Activated CD4-positive, alpha-beta T cell treated with anti-CD3 and anti-CD28 coated beads for 36 hours (primary cell): ENCODE data around the gene PRDM13. TPM values are rescaled to one million over a fixed set of nuclear protein-coding genes. Genes with fewer than 3 reads are reported as not detected.

Experiments used
- ATAC-seq: fragments of 200-7000 bp; cut with Tn5 transposase; one replicate; pipeline ENCODE4 v1.10.0; 2021; ENCODE audit warnings: mild to moderate bottlenecking, moderate library complexity
- CTCF ChIA-PET: fragments of 350-600 bp; sonication (Branson Sonifier 250); formaldehyde crosslinking; loops from one replicate; lab custom pipeline; 2021; ENCODE audit warnings: antibody characterized with exemption; lab: Charles Lee
- POLR2A ChIA-PET: fragments of 350-600 bp; sonication (Branson Sonifier 250); formaldehyde crosslinking; loops from one replicate; lab custom pipeline; 2021; ENCODE audit warnings: antibody characterized with exemption, inconsistent platforms; lab: Charles Lee
- DNase-seq: peaks from one replicate; pipeline ENCODE4 v3.0.0-alpha.2; 2020
- H3K27ac Mint-ChIP-seq: one replicate; pipeline ENCODE4 v1.8.0; 2021; ENCODE audit warnings: mixed read lengths
- H3K27me3 Mint-ChIP-seq: one replicate; pipeline ENCODE4 v1.8.0; 2021; ENCODE audit warnings: mixed read lengths
- H3K36me3 Mint-ChIP-seq: one replicate; pipeline ENCODE4 v1.8.0; 2021; ENCODE audit warnings: low read depth, mixed read lengths
- H3K4me1 Mint-ChIP-seq: one replicate; pipeline ENCODE4 v1.8.0; 2021; ENCODE audit warnings: mixed read lengths
- H3K4me3 Mint-ChIP-seq: one replicate; pipeline ENCODE4 v1.8.0; 2021; ENCODE audit warnings: mild to moderate bottlenecking, moderate library complexity, mixed read lengths
- H3K9me3 Mint-ChIP-seq: one replicate; pipeline ENCODE4 v1.8.0; 2021; ENCODE audit warnings: low read depth, mixed read lengths
- intact Hi-C, 2 experiments: fragments of 100-400 bp; cut with DNase I in 1 of 2; cut with micrococcal nuclease in 1 of 2; formaldehyde crosslinking; loops; one replicate each; pipeline versions ENCODE4 v1.14.2 to v1.15.1; 2022 to 2024; cut with DNase I, micrococcal nuclease
- total RNA-seq, 2 experiments: library from RNA; stranded (reverse); gene quantifications; one replicate each; pipeline ENCODE4 v1.2.3, GENCODE V29; 2021

Gene PRDM13
- total RNA-seq, 2 experiments from 2014 or later = not detected

DNA sequence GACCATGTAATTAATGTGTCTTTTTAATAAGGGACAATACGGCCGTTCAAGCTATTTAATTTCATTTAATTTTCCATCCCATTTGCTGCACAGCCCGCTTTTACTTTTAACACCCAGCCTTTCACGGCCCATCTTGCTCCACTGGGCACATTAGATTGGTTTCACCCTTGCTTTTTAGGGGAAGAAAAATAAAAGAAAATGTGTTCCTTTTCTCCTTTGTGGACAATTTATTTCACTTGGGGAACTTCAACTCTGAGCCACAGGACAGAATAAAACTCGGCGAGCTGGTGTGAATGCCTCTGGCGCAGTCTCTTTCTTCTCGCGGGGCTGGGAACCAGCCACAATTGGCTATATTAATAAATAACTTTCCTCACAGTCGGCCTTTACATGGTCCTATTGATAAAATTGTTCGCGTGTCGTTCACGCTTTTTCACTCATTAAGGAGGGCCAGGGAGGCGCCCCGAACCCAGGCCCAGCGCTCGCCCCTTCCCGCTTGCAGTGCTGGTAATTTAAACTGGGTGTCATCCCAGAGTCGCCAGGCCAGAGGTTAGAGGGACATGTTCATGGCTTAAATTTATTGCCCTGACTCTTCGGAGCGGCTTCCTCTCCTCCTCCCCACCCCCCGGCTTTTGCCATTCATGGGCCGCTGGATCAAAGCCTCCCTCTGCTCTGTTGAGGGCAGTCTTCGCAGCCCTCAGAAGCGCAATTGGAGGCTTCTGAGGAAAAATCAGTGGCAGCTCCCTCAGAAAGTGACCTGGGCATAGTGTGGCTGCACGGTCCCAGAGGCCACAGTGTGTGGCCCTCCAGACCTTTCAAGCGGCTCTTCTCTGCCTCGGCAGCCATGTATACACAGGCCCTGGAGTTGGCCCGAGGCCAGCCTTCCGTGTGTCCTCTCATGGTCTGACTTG, 2.2 kb upstream of the PRDM13 start:
- H3K4me1 Mint-ChIP-seq = peaks cover 35% of the 10 kb centered on the region
- ChIA-PET CTCF (interaction anchor here (0.6 to 1.6 kb wide), 4 partner anchors 16 to 462 kb away, joined by 3 to 6 read pairs (median 4); partner anchors contain the start of gene CCNC), POLR2A (no interaction called here)
- H3K9me3 Mint-ChIP-seq = peaks cover 5% of the 10 kb centered on the region
- no peak overlapping the region for H3K27ac Mint-ChIP-seq
- H3K36me3 Mint-ChIP-seq = no peaks in the 10 kb centered on the region
- intact Hi-C loops = loop anchor here (2.0 to 5.0 kb wide), 3 partner anchors 16 to 858 kb away; partner anchors contain the start of genes POU3F2 (in 1 of the 2) and SIM1 (in 1 of the 2)
- DNase-seq = peak; percentile 16
- H3K27me3 Mint-ChIP-seq = peaks cover 79% of the 10 kb centered on the region
- ATAC-seq = no peak
- peak overlapping the region; percentile 51 for H3K4me3 Mint-ChIP-seq

DNA sequence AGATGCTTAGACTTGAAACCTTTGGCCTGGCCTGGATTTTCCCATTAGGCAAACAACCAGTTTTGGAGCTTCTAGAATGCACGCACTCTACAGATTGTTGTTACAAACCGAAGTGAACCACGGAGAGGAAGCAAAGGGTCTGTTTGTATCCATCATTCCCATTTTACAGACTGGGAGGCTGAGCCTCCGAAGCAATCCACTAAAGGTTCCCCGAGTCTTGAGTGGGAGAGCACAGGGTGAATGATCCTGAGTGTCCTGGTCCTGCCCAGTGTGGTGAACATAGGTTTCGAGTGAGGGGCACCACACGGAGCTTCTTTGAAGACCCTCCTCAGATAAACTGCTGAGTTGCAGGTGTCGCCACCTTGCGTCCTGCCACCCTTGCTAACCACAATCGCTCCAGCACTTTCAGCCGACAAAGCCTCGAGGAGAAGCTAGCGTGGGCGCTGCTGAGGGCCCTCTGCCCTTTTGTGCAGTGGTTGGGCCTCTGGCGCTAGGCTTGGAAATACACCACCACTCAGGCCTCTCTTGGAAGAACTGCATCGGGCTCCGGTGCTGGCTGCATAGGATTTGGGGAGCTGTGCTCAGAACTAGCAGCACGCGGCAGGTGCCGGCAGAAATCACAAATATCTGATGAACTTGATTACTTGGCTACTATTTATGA, 1.4 kb upstream of the PRDM13 start:
- intact Hi-C loops = loop anchor here (2.0 to 5.0 kb wide), 3 partner anchors 16 to 857 kb away; partner anchors contain the start of genes POU3F2 (in 1 of the 2) and SIM1 (in 1 of the 2)
- ChIA-PET POLR2A (no interaction called here), CTCF (interaction anchor here (0.7 to 1.6 kb wide), 2 partner anchors 16 to 37 kb away, joined by 3 to 6 read pairs; partner anchors contain the start of gene CCNC)
- Mint-ChIP-seq H3K36me3 (no peaks in the 10 kb centered on the region), H3K4me1 (peaks cover 40% of the 10 kb centered on the region), H3K27me3 (peaks cover 79% of the 10 kb centered on the region), H3K4me3 (no peak overlapping the region), H3K9me3 (peaks cover 5% of the 10 kb centered on the region), H3K27ac (no peak overlapping the region)
- DNase-seq = peak; percentile 36
- no peak for ATAC-seq

DNA sequence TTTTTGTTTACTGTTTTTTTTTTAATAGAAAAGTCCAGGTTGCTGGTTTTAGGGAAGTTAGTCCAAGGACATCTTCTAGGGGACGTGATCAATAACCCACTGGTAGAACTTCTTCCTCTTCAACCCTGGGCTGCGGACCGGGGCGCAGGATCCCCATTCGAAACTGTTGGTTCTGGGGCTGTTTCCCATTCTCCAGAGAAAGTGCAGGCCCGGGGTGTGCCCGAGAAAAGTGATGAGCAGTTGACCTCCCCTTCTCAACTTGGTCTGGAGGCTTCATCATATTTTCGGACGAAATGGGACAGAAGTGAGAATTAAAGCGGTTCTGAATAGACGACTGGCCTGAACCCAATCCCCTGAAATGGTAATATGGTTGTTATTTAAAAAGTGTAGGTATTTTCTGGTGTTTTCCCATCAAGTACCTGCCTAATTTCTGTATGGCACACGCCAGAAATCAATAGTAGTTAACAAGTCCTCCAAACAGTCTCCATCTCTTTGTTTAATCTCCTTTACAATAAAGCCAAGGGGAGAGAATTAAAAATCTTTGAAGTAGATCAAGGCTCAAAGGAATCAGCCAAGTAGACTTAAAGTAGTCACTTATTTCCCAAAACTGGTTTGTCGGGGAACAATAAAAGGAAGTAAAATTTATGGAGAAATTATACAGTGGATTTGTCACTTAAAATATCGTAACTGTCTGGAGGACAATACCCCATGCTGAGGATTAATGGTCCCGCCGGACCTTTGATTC, 550 bp upstream of the PRDM13 start:
- Mint-ChIP-seq H3K4me1 (peaks cover 49% of the 10 kb centered on the region), H3K9me3 (peaks cover 5% of the 10 kb centered on the region), H3K36me3 (no peaks in the 10 kb centered on the region), H3K27me3 (peaks cover 79% of the 10 kb centered on the region), H3K4me3 (no peak overlapping the region), H3K27ac (no peak overlapping the region)
- ChIA-PET CTCF (interaction anchor here (1.6 kb wide), 1 partner anchor 17 kb away, joined by 6 read pairs; no protein-coding TSS in a partner anchor), POLR2A (no interaction called here)
- ATAC-seq = no peak
- intact Hi-C loops = loop anchor here (2.0 to 5.0 kb wide), 4 partner anchors 17 to 861 kb away; partner anchors contain the start of genes POU3F2 (in 1 of the 2) and SIM1 (in 1 of the 2)
- DNase-seq = no peak

DNA sequence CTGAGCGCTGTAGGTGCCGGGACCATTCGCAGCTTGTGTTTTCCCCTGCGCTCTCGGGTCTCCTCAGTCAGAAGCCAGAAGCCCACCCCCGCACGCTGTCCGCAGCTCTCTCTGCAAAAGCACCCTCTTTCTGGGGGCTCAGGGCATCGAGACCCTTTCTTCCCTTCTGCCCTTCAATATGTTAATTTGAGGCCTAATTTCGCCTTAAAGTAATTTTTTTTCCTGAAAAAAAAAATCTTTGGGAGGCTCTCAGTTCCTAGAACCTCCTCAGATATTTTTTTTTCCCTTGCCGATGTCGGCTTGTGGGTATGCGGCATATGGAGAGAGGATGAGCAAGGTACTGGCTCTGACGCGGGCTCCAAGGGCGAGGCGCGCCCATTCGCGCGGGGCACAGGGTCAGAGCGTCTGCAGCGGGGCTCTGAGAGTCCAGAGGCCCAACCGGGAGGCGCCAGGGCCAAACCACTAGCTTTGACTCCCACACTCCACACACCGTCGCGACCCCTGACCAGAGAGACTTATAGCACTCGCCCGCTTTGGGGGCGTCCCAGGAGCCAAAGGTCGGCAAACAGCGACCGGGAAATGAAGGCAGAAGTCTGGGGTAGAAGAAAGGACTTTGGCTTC, 893 bp downstream of the PRDM13 start:
- peaks cover 54% of the 10 kb centered on the region for H3K4me1 Mint-ChIP-seq
- no peak overlapping the region for H3K27ac Mint-ChIP-seq

DNA sequence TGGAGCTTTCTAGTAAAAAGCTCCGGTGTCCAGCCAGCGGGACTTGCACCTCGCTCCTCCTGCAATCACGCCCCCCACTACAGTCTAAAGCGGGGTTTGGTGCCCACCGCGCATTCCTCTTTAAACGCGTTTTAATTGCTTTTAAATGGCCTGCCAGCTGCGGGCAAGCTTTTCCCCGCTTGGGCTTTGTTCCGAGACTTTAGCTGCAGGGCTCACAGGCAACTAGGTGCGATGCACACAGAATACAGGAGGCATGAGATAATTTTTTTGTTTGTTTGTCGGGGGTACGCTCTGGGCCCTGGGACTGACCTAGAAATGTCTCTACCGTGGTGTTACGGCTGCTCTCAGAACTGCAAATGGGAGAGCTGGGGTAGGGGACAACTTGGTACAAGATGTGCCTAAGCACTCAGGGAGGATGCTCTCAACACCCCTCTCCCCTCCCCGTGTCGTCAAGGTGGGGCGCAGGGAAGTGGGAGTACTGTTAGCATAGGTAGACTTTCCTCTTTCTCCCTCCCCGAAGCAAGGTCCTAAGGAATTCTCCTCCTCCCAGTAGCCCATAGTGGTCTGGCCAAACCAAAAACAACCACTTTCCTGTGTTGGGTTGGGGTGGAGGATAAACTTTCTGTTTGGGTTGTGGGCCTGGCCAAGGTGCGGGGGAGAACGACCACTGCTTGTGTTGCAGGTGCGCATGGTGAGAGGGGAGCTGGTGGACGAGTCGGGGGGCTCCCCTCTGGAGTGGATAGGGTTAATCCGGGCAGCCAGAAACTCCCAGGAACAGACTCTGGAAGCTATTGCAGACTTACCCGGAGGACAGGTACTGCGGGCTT, 1.6 kb downstream of the PRDM13 start:
- H3K36me3 Mint-ChIP-seq = no peaks in the 10 kb centered on the region
- DNase-seq (peak; percentile 7), ATAC-seq (no peak)
- H3K27me3 Mint-ChIP-seq = peaks cover 79% of the 10 kb centered on the region
- no peak overlapping the region for H3K27ac Mint-ChIP-seq
- ChIA-PET CTCF (interaction anchor here (1.3 to 2.0 kb wide), 2 partner anchors 19 to 87 kb away, joined by 3 to 5 read pairs; no protein-coding TSS in a partner anchor), POLR2A (interaction anchor here (0.7 kb wide), 1 partner anchor 9 kb away, joined by 6 read pairs; no protein-coding TSS in a partner anchor)
- H3K4me1 Mint-ChIP-seq = peaks cover 49% of the 10 kb centered on the region
- no peak overlapping the region for H3K4me3 Mint-ChIP-seq
- peaks cover 5% of the 10 kb centered on the region for H3K9me3 Mint-ChIP-seq
- intact Hi-C loops = loop anchor here (5.0 kb wide), 2 partner anchors 776 to 854 kb away; partner anchors contain the start of genes POU3F2 (in 1 of the 2) and SIM1 (in 1 of the 2)

More for the DNA sequence above, 893 bp downstream of the PRDM13 start:
- CTCF ChIA-PET = interaction anchor here (2.0 kb wide), 1 partner anchor 19 kb away, joined by 5 read pairs; no protein-coding TSS in a partner anchor
- POLR2A ChIA-PET = interaction anchor here (0.7 kb wide), 1 partner anchor 10 kb away, joined by 6 read pairs; no protein-coding TSS in a partner anchor
- intact Hi-C loops = loop anchor here (2.0 to 5.0 kb wide), 3 partner anchors 775 to 859 kb away; partner anchors contain the start of genes POU3F2 (in 1 of the 2) and SIM1 (in 1 of the 2)
- peaks cover 79% of the 10 kb centered on the region for H3K27me3 Mint-ChIP-seq
- peaks cover 5% of the 10 kb centered on the region for H3K9me3 Mint-ChIP-seq
- H3K36me3 Mint-ChIP-seq = no peaks in the 10 kb centered on the region
- H3K4me3 Mint-ChIP-seq = peak overlapping the region; percentile 20
- DNase-seq (no peak), ATAC-seq (no peak)

DNA sequence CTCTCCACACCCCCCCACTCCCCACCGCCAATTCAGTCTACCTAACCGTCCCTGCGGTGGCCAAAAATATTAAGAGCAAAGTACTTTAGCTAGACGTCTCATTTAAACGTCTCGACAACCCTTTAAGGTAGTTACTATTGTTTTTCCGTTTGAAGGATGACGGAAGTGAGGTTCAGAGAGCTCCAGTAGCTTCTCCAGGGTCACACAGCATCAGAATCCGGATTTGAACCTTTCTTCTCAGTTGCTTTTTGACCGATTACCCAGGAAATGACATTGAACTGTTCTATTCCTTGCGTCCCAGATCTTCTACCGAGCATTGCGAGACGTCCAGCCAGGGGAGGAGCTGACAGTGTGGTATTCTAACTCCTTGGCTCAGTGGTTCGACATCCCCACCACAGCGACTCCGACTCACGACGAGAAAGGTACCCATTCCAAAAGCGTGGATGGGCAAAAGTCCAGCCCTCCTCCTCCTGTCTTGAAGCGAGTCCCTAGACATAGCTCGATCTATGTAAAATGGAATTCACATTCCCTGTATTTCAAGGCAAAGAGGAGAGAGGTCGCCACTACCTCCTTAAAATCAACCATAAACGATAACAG, 2.4 kb downstream of the PRDM13 start:
- peaks cover 45% of the 10 kb centered on the region for H3K4me1 Mint-ChIP-seq
- peaks cover 76% of the 10 kb centered on the region for H3K27me3 Mint-ChIP-seq
- H3K4me3 Mint-ChIP-seq = no peak overlapping the region
- H3K36me3 Mint-ChIP-seq = no peaks in the 10 kb centered on the region
- no peak overlapping the region for H3K27ac Mint-ChIP-seq
- ChIA-PET POLR2A (interaction anchor here (0.7 kb wide), 1 partner anchor 310 kb away, joined by 3 read pairs; no protein-coding TSS in a partner anchor), CTCF (interaction anchor here (1.3 to 2.0 kb wide), 2 partner anchors 20 to 88 kb away, joined by 3 to 5 read pairs; no protein-coding TSS in a partner anchor)
- ATAC-seq (no peak), DNase-seq (no peak)
- intact Hi-C loops = loop anchor here (5.0 kb wide), 2 partner anchors 777 to 853 kb away; partner anchors contain the start of genes POU3F2 (in 1 of the 2) and SIM1 (in 1 of the 2)
- peaks cover 5% of the 10 kb centered on the region for H3K9me3 Mint-ChIP-seq

DNA sequence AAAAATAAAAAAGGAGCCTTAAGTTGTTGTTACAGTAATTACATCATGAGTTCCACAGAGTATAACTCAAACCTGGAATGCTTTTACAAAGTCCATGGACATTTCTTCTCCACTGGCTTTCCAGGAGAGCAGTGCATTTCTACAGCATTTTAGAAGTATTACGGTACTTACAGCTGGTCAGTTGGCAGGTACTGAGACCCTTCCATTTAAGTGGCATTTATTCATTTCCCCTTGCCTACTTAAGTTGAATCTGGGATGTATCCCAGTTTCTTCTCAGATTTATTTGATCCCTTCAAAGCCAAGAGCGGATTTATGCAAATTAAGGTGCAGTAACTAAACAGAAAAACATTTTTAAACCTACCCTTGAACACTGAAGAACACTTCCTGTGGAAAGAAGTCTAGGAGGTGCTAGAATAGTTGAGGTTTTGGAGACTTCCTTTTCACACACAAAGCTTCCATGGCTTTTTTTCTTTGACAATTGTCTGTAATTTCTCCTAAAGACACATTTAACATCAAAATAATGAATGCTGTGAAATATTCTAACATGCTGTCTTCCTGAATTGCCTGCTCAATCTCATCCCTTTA, 3.4 kb downstream of the PRDM13 start:
- intact Hi-C loops = loop anchor here (2.0 to 10.0 kb wide), 6 partner anchors 89 to 1785 kb away; partner anchors contain the start of genes POU3F2 (in 2 of the 2), GRIK2 (in 1 of the 2) and SIM1 (in 1 of the 2)

DNA sequence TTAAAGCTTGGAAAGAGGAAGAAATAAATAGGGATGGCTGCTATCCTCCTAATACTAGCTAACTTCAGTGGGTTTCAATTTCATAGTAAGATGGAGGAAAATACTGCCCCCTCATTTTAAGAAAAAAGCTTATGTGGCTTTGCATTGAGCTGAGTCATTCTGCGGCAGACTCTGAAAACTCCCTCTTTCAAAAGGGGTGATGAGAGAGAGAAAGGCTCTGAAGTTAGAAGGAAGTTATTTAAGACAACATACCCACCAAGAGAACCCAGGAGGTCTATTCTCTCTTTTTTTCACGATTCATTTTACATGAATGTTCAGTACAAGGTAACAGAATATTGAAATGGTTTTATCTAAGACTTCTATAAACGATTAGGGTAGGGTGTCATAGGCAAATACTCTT, 4.5 kb downstream of the PRDM13 start:
- peaks cover 68% of the 10 kb centered on the region for H3K27me3 Mint-ChIP-seq
- DNase-seq (peak; percentile 54), ATAC-seq (peak; percentile 67)
- POLR2A ChIA-PET = no interaction called here
- no peak overlapping the region for H3K27ac Mint-ChIP-seq
- H3K4me3 Mint-ChIP-seq = no peak overlapping the region
- intact Hi-C loops = loop anchor here (1.0 to 10.0 kb wide), 5 partner anchors 43 to 1784 kb away; partner anchors contain the start of genes CCNC (in 1 of the 2), GRIK2 (in 1 of the 2) and POU3F2 (in 1 of the 2)
- peaks cover 5% of the 10 kb centered on the region for H3K9me3 Mint-ChIP-seq
- peaks cover 3% of the 10 kb centered on the region for H3K36me3 Mint-ChIP-seq
- H3K4me1 Mint-ChIP-seq = peaks cover 38% of the 10 kb centered on the region
- CTCF ChIA-PET = interaction anchor here (0.8 to 1.7 kb wide), 2 partner anchors 22 to 38 kb away, joined by 4 to 6 read pairs; no protein-coding TSS in a partner anchor

More for the DNA sequence above, 3.4 kb downstream of the PRDM13 start:
- Mint-ChIP-seq H3K27ac (no peak overlapping the region), H3K4me1 (peaks cover 42% of the 10 kb centered on the region), H3K27me3 (peaks cover 72% of the 10 kb centered on the region), H3K9me3 (peaks cover 5% of the 10 kb centered on the region), H3K4me3 (no peak overlapping the region), H3K36me3 (peaks cover 3% of the 10 kb centered on the region)
- ATAC-seq (no peak), DNase-seq (no peak)
- CTCF ChIA-PET = interaction anchor here (0.7 kb wide), 1 partner anchor 103 kb away, joined by 3 read pairs; no protein-coding TSS in a partner anchor
- POLR2A ChIA-PET = interaction anchor here (0.8 kb wide), 1 partner anchor 41 kb away, joined by 3 read pairs; no protein-coding TSS in a partner anchor
